CD4-positive, CD25-positive, alpha-beta regulatory T cell (primary cell): ENCODE measurements around the gene EXOC6B. TPM values are rescaled to one million over a fixed set of nuclear protein-coding genes. Genes with fewer than 3 reads are reported as not detected.

Source experiments
- ATAC-seq, 2 donors: fragments of 150-1000 bp; cut with Tn5 transposase; one replicate each; pipeline ENCODE4 v1.10.0; 2021; ENCODE audit warnings: low read depth in 2 of 2, moderate number of reproducible peaks in 2 of 2, moderate library complexity in 1 of 2
- DNase-seq, 3 donors: peaks; one replicate each; pipeline versions ENCODE4 v3.0.0 to v3.0.0-alpha.2; 2012 to 2022; ENCODE audit warnings: mixed read lengths in 1 of 3
- H3K27ac ChIP-seq: one replicate; pipeline ENCODE4 v1.7.0; 2013; ENCODE audit warnings: mild to moderate bottlenecking, low read length; ENCODE audit not compliant: insufficient read depth, poor library complexity, severe bottlenecking
- H3K27me3 ChIP-seq: one replicate; pipeline ENCODE4 v1.7.0; 2013; ENCODE audit warnings: low read length; ENCODE audit not compliant: control insufficient read depth, insufficient read depth
- H3K36me3 ChIP-seq: one replicate; pipeline ENCODE4 v1.7.0; 2013; ENCODE audit warnings: mild to moderate bottlenecking, low read length, moderate library complexity; ENCODE audit not compliant: control insufficient read depth, insufficient read depth
- H3K4me1 ChIP-seq: 2 replicates; pipeline ENCODE4 v1.7.0; 2013; ENCODE audit warnings: mild to moderate bottlenecking, low read length; ENCODE audit not compliant: insufficient read depth, control insufficient read depth, poor library complexity, severe bottlenecking
- H3K4me3 ChIP-seq: one replicate; pipeline ENCODE4 v1.7.0; 2013; ENCODE audit warnings: low read depth, mild to moderate bottlenecking, low read length, moderate library complexity
- H3K9me3 ChIP-seq, 2 experiments: 1 replicate in 1 of 2; 2 replicates in 1 of 2; pipeline ENCODE4 v1.7.0; 2013; ENCODE audit warnings: low read length in 2 of 2, mild to moderate bottlenecking in 1 of 2, moderate library complexity in 1 of 2; ENCODE audit not compliant: control insufficient read depth in 2 of 2
- H3K27ac Mint-ChIP-seq, 3 donors: one replicate each; pipeline ENCODE4 v1.8.0; 2020 to 2022; ENCODE audit warnings: mild to moderate bottlenecking in 3 of 3, mixed read lengths in 3 of 3, moderate library complexity in 2 of 3
- H3K27me3 Mint-ChIP-seq: one replicate; pipeline ENCODE4 v1.8.0; 2022; ENCODE audit warnings: mild to moderate bottlenecking, mixed read lengths
- H3K36me3 Mint-ChIP-seq: one replicate; pipeline ENCODE4 v1.8.0; 2020; ENCODE audit warnings: mixed read lengths
- H3K4me1 Mint-ChIP-seq, 4 donors: one replicate each; pipeline ENCODE4 v1.8.0; 2020 to 2022; ENCODE audit warnings: mixed read lengths in 4 of 4, mild to moderate bottlenecking in 1 of 4
- H3K4me3 Mint-ChIP-seq, 4 donors: one replicate each; pipeline ENCODE4 v1.8.0; 2020 to 2022; ENCODE audit warnings: mild to moderate bottlenecking in 4 of 4, mixed read lengths in 4 of 4, moderate library complexity in 3 of 4
- H3K9me3 Mint-ChIP-seq, 7 donors: one replicate each; pipeline ENCODE4 v1.8.0; 2020 to 2022; ENCODE audit warnings: mixed read lengths in 7 of 7, mild to moderate bottlenecking in 3 of 7, moderate library complexity in 2 of 7
- polyA plus RNA-seq, 4 donors: library from polyadenylated mRNA; unstranded; fragments of 300-500 nt; fragmentation: Illumina TruSeq; gene quantifications; one replicate each; pipeline ENCODE4 v1.2.3, GENCODE V29; 2021
- total RNA-seq: library from RNA; stranded (reverse); gene quantifications from one replicate; pipeline ENCODE4 v1.2.3, GENCODE V29; 2022

The EXOC6B gene
- total and polyA plus RNA-seq, 5 donors from 2014 or later = 1.5 to 20.8 (median 2.1) TPM

DNA sequence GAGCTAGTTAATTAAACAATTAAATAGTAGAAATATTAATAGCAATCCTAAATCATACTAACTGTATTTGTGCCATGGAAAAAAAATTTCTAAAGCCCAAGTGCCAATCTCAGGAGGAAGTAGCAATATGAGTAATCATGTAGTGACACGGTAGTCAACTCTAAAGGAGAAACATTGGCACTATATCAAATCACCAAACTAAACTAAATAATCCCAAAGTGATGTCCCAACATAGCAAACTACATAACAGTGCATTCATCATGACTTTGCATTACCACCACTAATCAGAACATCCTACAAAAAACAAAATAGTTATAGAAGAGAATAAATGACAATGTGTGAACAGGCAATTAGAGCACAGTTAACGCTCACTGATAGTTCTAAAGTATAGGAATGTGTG is 195.1 kb downstream of the EXOC6B start:
- Histone ChIP-seq H3K27ac (no peak overlapping the region), H3K9me3 (no peaks in the 10 kb centered on the region), H3K4me1 (no peaks in the 10 kb centered on the region), H3K27me3 (no peaks in the 10 kb centered on the region), H3K4me3 (no peak overlapping the region), H3K36me3 (no peaks in the 10 kb centered on the region)
- DNase-seq (no peak), ATAC-seq (no peak)
- Mint-ChIP-seq H3K27ac (no peak overlapping the region), H3K9me3 (no peaks in the 10 kb centered on the region), H3K27me3 (no peaks in the 10 kb centered on the region), H3K4me3 (no peak overlapping the region), H3K4me1 (peaks cover 0 to 10% (median 8%) of the 10 kb centered on the region in 4 donors), H3K36me3 (peaks cover 5% of the 10 kb centered on the region)

DNA sequence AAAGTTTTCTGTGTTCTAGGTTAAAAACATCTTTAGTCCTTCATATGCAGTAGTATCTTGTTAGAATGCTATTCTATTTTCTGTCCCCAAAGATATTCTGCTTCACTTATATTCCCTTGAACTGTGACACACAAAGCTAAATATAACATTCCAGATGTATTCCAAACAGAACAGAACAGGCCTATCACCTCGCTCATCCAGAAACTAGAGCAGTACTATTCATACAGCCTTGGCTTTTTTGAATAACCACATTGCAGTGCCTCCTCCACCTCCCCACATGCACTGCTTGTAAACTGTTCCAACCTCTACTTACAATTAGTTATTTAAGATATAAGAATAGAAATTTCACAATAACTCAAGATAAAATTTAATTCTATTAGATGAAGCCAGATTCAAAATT is 196.8 kb downstream of the EXOC6B start:
- Mint-ChIP-seq H3K27me3 (no peaks in the 10 kb centered on the region), H3K36me3 (peaks cover 5% of the 10 kb centered on the region), H3K9me3 (no peaks in the 10 kb centered on the region), H3K27ac (no peak overlapping the region), H3K4me1 (peaks cover 0 to 4% (median 0%) of the 10 kb centered on the region in 4 donors), H3K4me3 (no peak overlapping the region)
- Histone ChIP-seq H3K9me3 (no peaks in the 10 kb centered on the region), H3K27ac (no peak overlapping the region), H3K27me3 (no peaks in the 10 kb centered on the region), H3K36me3 (no peaks in the 10 kb centered on the region), H3K4me3 (no peak overlapping the region), H3K4me1 (no peaks in the 10 kb centered on the region)
- ATAC-seq = no peak
- no peak for DNase-seq

DNA sequence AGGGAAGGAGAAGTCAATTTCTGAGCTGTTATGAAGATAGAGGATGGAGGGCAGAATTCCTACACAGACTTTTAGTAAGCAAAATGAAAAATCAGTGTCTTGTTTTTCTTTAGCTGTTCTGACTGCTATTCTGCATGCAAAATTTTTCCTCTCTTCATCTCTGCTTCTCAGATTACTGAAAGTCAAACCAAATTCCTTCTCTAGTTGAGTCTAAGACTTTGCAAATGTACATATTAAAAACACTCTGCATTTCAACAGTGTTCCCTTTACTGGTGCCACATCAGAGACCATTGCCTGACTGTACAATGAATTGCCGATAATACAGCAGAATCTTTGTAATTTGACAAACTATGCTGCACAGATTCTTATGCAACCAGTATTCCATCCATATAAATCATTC is 198.8 kb downstream of the EXOC6B start:
- Histone ChIP-seq H3K9me3 (no peaks in the 10 kb centered on the region), H3K27ac (no peak overlapping the region), H3K4me3 (no peak overlapping the region), H3K36me3 (no peaks in the 10 kb centered on the region), H3K27me3 (no peaks in the 10 kb centered on the region), H3K4me1 (no peaks in the 10 kb centered on the region)
- H3K4me3 Mint-ChIP-seq = no peak overlapping the region
- H3K27ac Mint-ChIP-seq = peak overlapping the region in 1 of 3 donors; percentile 40
- H3K36me3 Mint-ChIP-seq = no peaks in the 10 kb centered on the region
- ATAC-seq = no peak
- H3K9me3 Mint-ChIP-seq = peaks cover 0 to 2% (median 0%) of the 10 kb centered on the region in 7 donors
- no peaks in the 10 kb centered on the region for H3K27me3 Mint-ChIP-seq
- H3K4me1 Mint-ChIP-seq = peaks cover 0 to 4% (median 0%) of the 10 kb centered on the region in 4 donors
- DNase-seq = no peak

DNA sequence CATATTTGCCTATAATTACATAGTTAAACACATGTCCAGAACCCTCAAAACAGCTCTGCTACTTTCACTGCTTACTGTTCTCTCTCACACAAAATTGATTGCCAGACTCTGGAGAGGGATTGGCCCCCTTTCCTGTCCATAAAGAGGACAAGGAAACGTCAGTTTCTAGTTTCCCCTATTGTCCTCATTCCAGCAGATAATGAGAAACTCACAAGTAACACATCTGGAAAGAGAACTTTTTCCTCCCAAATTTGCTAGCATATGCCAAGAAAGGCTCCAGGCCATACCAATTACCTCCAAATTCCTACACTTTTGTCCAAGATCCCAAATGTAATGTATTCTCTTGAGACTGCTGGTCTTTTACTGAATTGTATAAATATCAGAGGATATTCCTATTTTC is 200.5 kb downstream of the EXOC6B start:
- Mint-ChIP-seq H3K9me3 (peaks cover 0 to 2% (median 0%) of the 10 kb centered on the region in 7 donors), H3K4me3 (no peak overlapping the region), H3K27me3 (no peaks in the 10 kb centered on the region), H3K27ac (no peak overlapping the region), H3K4me1 (peaks cover 0 to 4% (median 0%) of the 10 kb centered on the region in 4 donors), H3K36me3 (peaks cover 6% of the 10 kb centered on the region)
- Histone ChIP-seq H3K9me3 (no peaks in the 10 kb centered on the region), H3K4me1 (no peaks in the 10 kb centered on the region), H3K4me3 (no peak overlapping the region), H3K27me3 (no peaks in the 10 kb centered on the region), H3K27ac (no peak overlapping the region), H3K36me3 (no peaks in the 10 kb centered on the region)
- no peak for DNase-seq
- no peak for ATAC-seq

DNA sequence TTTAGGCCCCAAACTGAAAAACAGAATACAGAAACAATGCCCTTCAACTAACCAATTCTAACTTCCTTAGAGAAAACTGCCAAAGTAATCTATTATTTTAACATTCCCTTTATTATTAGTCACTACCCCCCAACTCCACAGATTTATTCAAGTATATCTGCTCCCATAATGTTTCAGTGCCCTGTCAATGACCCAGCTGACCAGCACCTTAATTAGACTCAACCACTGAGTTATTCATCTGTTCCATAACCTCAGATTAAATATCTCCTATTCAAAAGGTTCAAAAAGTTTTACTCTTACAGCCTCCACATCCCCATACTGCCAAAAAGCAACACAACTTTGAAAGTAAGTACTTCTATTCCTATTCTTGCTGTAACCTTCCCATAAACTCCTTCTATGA is 202.4 kb downstream of the EXOC6B start:
- Mint-ChIP-seq H3K9me3 (peaks cover 0 to 6% (median 0%) of the 10 kb centered on the region in 7 donors), H3K36me3 (peaks cover 11% of the 10 kb centered on the region), H3K27ac (no peak overlapping the region), H3K4me1 (peaks cover 0 to 4% (median 0%) of the 10 kb centered on the region in 4 donors), H3K27me3 (no peaks in the 10 kb centered on the region), H3K4me3 (no peak overlapping the region)
- Histone ChIP-seq H3K4me1 (no peaks in the 10 kb centered on the region), H3K4me3 (no peak overlapping the region), H3K9me3 (no peaks in the 10 kb centered on the region), H3K27me3 (no peaks in the 10 kb centered on the region), H3K36me3 (no peaks in the 10 kb centered on the region), H3K27ac (no peak overlapping the region)
- DNase-seq (no peak), ATAC-seq (no peak)

DNA sequence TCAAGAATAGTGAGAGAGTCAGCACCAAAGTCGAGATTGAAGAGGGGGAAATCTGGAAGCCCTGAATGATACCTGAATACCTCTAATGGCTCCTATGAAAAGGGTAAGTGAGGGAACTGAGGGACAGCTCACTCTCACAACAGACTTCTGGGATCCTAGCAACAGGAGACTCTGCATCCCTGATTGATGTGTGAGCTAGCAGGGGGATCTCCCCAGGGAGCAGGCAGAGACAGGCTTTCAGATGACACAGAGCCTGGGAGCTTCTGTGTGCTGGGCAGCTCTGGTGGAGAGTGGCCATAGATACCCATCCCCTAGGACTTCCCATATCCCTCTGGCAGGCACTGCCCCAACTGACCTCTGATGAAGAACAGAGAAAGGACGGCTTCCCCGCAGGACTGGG is 206.2 kb downstream of the EXOC6B start:
- no peak for ATAC-seq
- no peak overlapping the region for H3K27ac ChIP-seq
- Mint-ChIP-seq H3K4me3 (no peak overlapping the region), H3K36me3 (peaks cover 23% of the 10 kb centered on the region), H3K27ac (no peak overlapping the region), H3K9me3 (peaks cover 0 to 17% (median 2%) of the 10 kb centered on the region in 7 donors), H3K27me3 (no peaks in the 10 kb centered on the region), H3K4me1 (peaks cover 0 to 10% (median 5%) of the 10 kb centered on the region in 4 donors)
- no peak overlapping the region for H3K4me3 ChIP-seq
- no peak for DNase-seq
- no peaks in the 10 kb centered on the region for H3K4me1 ChIP-seq
- no peaks in the 10 kb centered on the region for H3K9me3 ChIP-seq
- no peaks in the 10 kb centered on the region for H3K36me3 ChIP-seq
- no peaks in the 10 kb centered on the region for H3K27me3 ChIP-seq

DNA sequence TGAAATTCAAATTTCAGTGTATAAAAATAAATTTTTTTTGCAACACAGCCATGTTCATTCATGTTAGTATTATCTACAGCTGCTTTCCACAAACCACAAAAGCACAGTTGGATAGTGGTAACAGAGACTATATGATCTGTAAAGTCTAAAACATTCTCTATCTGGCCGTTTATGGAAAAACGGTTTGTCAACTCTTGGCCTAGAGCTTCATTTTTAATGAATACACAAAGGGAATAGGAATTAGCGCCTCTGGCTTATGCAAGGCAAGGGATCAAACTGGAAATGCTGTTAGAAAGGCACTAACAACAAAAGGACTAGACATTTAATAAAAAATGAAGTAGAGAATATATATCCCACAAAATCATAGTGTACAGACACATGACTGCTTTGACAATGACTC is 211.9 kb downstream of the EXOC6B start:
- no peaks in the 10 kb centered on the region for H3K27me3 ChIP-seq
- no peak overlapping the region for H3K4me3 ChIP-seq
- Mint-ChIP-seq H3K36me3 (peaks cover 17% of the 10 kb centered on the region), H3K9me3 (peaks cover 0 to 16% (median 1%) of the 10 kb centered on the region in 7 donors), H3K4me1 (peaks cover 7 to 13% (median 12%) of the 10 kb centered on the region in 4 donors), H3K27me3 (peaks cover 4% of the 10 kb centered on the region), H3K27ac (no peak overlapping the region), H3K4me3 (no peak overlapping the region)
- no peaks in the 10 kb centered on the region for H3K9me3 ChIP-seq
- DNase-seq (no peak), ATAC-seq (no peak)
- H3K27ac ChIP-seq = no peak overlapping the region
- no peaks in the 10 kb centered on the region for H3K36me3 ChIP-seq
- no peaks in the 10 kb centered on the region for H3K4me1 ChIP-seq

DNA sequence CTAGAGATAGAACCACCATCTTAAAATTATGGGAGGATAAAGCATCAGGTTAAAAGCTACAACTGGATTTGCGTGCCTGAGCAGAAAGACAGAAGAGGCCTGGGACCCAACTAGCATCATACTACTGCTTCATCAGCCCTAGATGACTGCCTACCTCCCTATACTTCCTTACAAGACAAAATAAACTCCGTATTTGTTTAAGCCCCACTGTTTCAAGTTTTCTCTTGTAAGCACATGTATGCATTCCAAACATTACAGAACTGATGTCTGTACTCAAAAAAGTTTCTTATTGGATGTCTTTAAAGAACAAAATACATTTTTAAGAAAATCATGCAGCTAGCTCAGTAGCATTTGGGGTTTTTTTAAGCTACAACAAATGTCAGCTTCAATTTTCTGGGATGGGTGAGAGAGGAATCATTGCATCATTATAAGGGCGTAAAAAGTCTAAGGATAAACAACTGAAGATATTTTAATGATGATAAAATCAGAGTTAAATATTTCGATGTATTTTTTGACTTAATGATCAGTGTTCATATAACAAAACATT is 213.1 kb downstream of the EXOC6B start:
- no peak overlapping the region for H3K27ac ChIP-seq
- H3K36me3 ChIP-seq = no peaks in the 10 kb centered on the region
- H3K27me3 ChIP-seq = no peaks in the 10 kb centered on the region
- Mint-ChIP-seq H3K4me1 (peaks cover 7 to 14% (median 12%) of the 10 kb centered on the region in 4 donors), H3K27me3 (peaks cover 6% of the 10 kb centered on the region), H3K27ac (no peak overlapping the region), H3K36me3 (peaks cover 12% of the 10 kb centered on the region), H3K9me3 (peaks cover 0 to 9% (median 0%) of the 10 kb centered on the region in 7 donors), H3K4me3 (no peak overlapping the region)
- H3K4me3 ChIP-seq = no peak overlapping the region
- no peaks in the 10 kb centered on the region for H3K9me3 ChIP-seq
- DNase-seq (no peak), ATAC-seq (no peak)
- H3K4me1 ChIP-seq = no peaks in the 10 kb centered on the region
